CD1c-positive myeloid dendritic cell (primary cell): Measurements from ENCODE around the gene LRMDA.
"Not testable (repeated sequence)": the region's sequence is repeated elsewhere in the genome, so short reads cannot be mapped to it uniquely, and the experiment has no call there.

Experiments
- DNase-seq: peaks from one replicate; pipeline ENCODE4 v3.0.0-alpha.2; 2016; ENCODE audit errors: extremely low spot score

LRMDA gene

GRCh38 chr10:75611172-75611992 lies 180.0 kb downstream of the LRMDA start:
- DNase-seq = peak; percentile 70

GRCh38 chr10:75611993-75612372 lies 180.6 kb downstream of the LRMDA start:
- DNase-seq = no peak

GRCh38 chr10:75612904-75613684 lies 181.7 kb downstream of the LRMDA start:
- peak; percentile 73 for DNase-seq

- no peak for DNase-seq
These were observed 182.5 kb downstream of the LRMDA start for GRCh38 chr10:75613685-75614504.

- DNase-seq = no peak
These were observed 184.7 kb downstream of the LRMDA start for GRCh38 chr10:75616076-75616475.

- DNase-seq = no peak
These were observed 185.6 kb downstream of the LRMDA start for GRCh38 chr10:75616874-75617478.

GRCh38 chr10:75617485-75618155 lies 186.2 kb downstream of the LRMDA start:
- DNase-seq = no peak

GRCh38 chr10:75619635-75620034 lies 188.2 kb downstream of the LRMDA start:
- no peak for DNase-seq

- DNase-seq = no peak
These were observed 188.9 kb downstream of the LRMDA start for GRCh38 chr10:75620356-75620755.

GRCh38 chr10:75621003-75621402 lies 189.6 kb downstream of the LRMDA start:
- not testable (repeated sequence) for DNase-seq

GRCh38 chr10:75622503-75622902 lies 191.1 kb downstream of the LRMDA start:
- DNase-seq = no peak

GRCh38 chr10:75623310-75624093 lies 192.1 kb downstream of the LRMDA start:
- DNase-seq = no peak

- DNase-seq = no peak
These were observed 193.2 kb downstream of the LRMDA start for GRCh38 chr10:75624638-75625037.

GRCh38 chr10:75630746-75631145 lies 199.3 kb downstream of the LRMDA start:
- DNase-seq = no peak

- no peak for DNase-seq
These were observed 201.5 kb downstream of the LRMDA start for GRCh38 chr10:75632805-75633462.

- no peak for DNase-seq
These were observed 202.1 kb downstream of the LRMDA start for GRCh38 chr10:75633568-75633967.

GRCh38 chr10:75634947-75635346 lies 203.5 kb downstream of the LRMDA start:
- no peak for DNase-seq

- no peak for DNase-seq
These were observed 207.3 kb downstream of the LRMDA start for GRCh38 chr10:75638752-75639151.

GRCh38 chr10:75639736-75640135 lies 208.3 kb downstream of the LRMDA start:
- no peak for DNase-seq

- DNase-seq = no peak
These were observed 209.0 kb downstream of the LRMDA start for GRCh38 chr10:75640381-75640780.
